HepG2 (cell line): ENCODE data around the gene ABCD2. TPM values are rescaled to one million over a fixed set of nuclear protein-coding genes. Genes with fewer than 3 reads are reported as not detected.

ENCODE experiments used
- ATAC-seq: fragments of 200-7000 bp; cut with Tn5 transposase; 3 replicates; pipeline ENCODE4 v1.9.1; 2020; ENCODE audit warnings: mild to moderate bottlenecking, moderate library complexity
- BruUV-seq: library from RNA; stranded (reverse); fragments of 400-500 nt; replicated peaks from 2 replicates; lab custom pipeline; 2021; lab: Mats Ljungman, UMichigan
- CTCF ChIA-PET: fragments of 300-600 bp; formaldehyde crosslinking; extraction: SDS; loops from one replicate; lab custom pipeline; 2021; ENCODE audit warnings: low total read pairs, inconsistent platforms, low intra/inter-chr PET ratio; lab: Yijun Ruan, JAX
- POLR2A ChIA-PET: fragments of 350-600 bp; sonication (Branson Sonifier 250); formaldehyde crosslinking; loops from one replicate; lab custom pipeline; 2020; ENCODE audit warnings: antibody characterized with exemption, inconsistent platforms; lab: Yijun Ruan, JAX
- DNase-seq: peaks from one replicate; pipeline ENCODE4 v3.0.0-alpha.2; 2015; ENCODE audit warnings: low spot score
- FAIRE-seq: peaks from 3 replicates; lab custom pipeline; 2011; peaks lifted over from hg19 to GRCh38; lab: Jason Lieb, UNC
- H2AFZ ChIP-seq: one replicate; pipeline ENCODE4 v1.6.1; 2011; ENCODE audit warnings: low read length, inconsistent platforms
- H3K27ac ChIP-seq: fragments of 300-600 bp; 3 replicates; pipeline ENCODE4 v1.8.0; 2011; ENCODE audit warnings: mixed run types, mild to moderate bottlenecking, mixed read lengths, low read length, inconsistent platforms; ENCODE audit not compliant: insufficient read depth; ENCODE audit errors: extremely low read length
- H3K27me3 ChIP-seq, 2 experiments: fragments of 200-600 bp in 1 of 2; 2 replicates in 1 of 2; 3 replicates in 1 of 2; pipeline versions ENCODE4 v1.6.0 to v1.8.0; 2011; ENCODE audit warnings: low read length in 2 of 2, mild to moderate bottlenecking in 2 of 2, moderate library complexity in 2 of 2, inconsistent platforms in 1 of 2; ENCODE audit not compliant: insufficient read depth in 2 of 2, control insufficient read depth in 1 of 2
- H3K36me3 ChIP-seq, 2 experiments: fragments of 200-600 bp in 1 of 2; replicated peaks in 1 of 2; 2 replicates in 1 of 2; 3 replicates in 1 of 2; pipeline versions ENCODE4 v1.5.1 to v1.8.0; 2011; ENCODE audit warnings: low read length in 2 of 2, inconsistent platforms in 1 of 2; ENCODE audit not compliant: insufficient read depth in 2 of 2, control insufficient read depth in 1 of 2
- H3K4me1 ChIP-seq: 2 replicates; pipeline ENCODE4 v1.5.1; 2012; ENCODE audit warnings: low read length, inconsistent platforms; ENCODE audit not compliant: insufficient read depth
- H3K4me2 ChIP-seq: 2 replicates; pipeline ENCODE4 v1.6.0; 2011; ENCODE audit warnings: low read depth, low read length, inconsistent platforms
- H3K4me3 ChIP-seq, 3 experiments: fragments of 200-600 bp in 1 of 3; sonication (generic), shearing (Covaris generic) in 1 of 3; replicated peaks in 1 of 3; 2 replicates each; pipeline ENCODE4 v1.5.1; 2011 to 2016; ENCODE audit warnings: low read length in 3 of 3, inconsistent platforms in 2 of 3, low read depth in 2 of 3, mild to moderate bottlenecking in 2 of 3, control low read depth in 1 of 3, mixed read lengths in 1 of 3; ENCODE audit not compliant: insufficient read depth in 1 of 3
- H3K79me2 ChIP-seq: one replicate; pipeline ENCODE4 v1.6.1; 2011; ENCODE audit warnings: low read length, inconsistent platforms; ENCODE audit not compliant: insufficient read depth
- H3K9ac ChIP-seq: 2 replicates; pipeline ENCODE4 v1.6.0; 2011; ENCODE audit warnings: mild to moderate bottlenecking, low read depth, low read length, inconsistent platforms; ENCODE audit not compliant: insufficient read depth
- H3K9me3 ChIP-seq: 2 replicates; pipeline ENCODE4 v1.5.1; 2012; ENCODE audit warnings: mild to moderate bottlenecking, low read length
- H4K20me1 ChIP-seq: 2 replicates; pipeline ENCODE4 v1.6.0; 2011; ENCODE audit warnings: inconsistent platforms, mild to moderate bottlenecking, low read length, moderate library complexity; ENCODE audit not compliant: insufficient read depth
- HMGXB3 ChIP-seq: sonication (generic); formaldehyde crosslinking; IDR thresholded peaks from 2 replicates; pipeline ENCODE4 v1.4.0; 2020; ENCODE audit warnings: missing genetic modification reagents, borderline replicate concordance
- JARID2 ChIP-seq: sonication (generic); formaldehyde crosslinking; IDR thresholded peaks from 2 replicates; pipeline ENCODE4 v1.8.1; 2023; ENCODE audit warnings: missing genetic modification reagents, inconsistent platforms; ENCODE audit not compliant: insufficient replicate concordance
- KDM5B ChIP-seq: sonication (generic); formaldehyde crosslinking; IDR thresholded peaks from 2 replicates; pipeline ENCODE4 v1.4.0; 2020; ENCODE audit warnings: missing genetic modification reagents, mild to moderate bottlenecking, borderline replicate concordance
- SALL1 ChIP-seq: sonication (generic); formaldehyde crosslinking; IDR thresholded peaks from 2 replicates; pipeline ENCODE4 v1.8.0; 2022; ENCODE audit warnings: mild to moderate bottlenecking, missing genetic modification reagents
- STAG1 ChIP-seq: sonication (generic); formaldehyde crosslinking; IDR thresholded peaks from 2 replicates; pipeline ENCODE4 v1.4.0; 2020; ENCODE audit warnings: missing genetic modification reagents
- ZC3H13 ChIP-seq: sonication (generic); formaldehyde crosslinking; IDR thresholded peaks from 2 replicates; pipeline ENCODE4 v1.8.1; 2023; ENCODE audit warnings: mild to moderate bottlenecking, missing genetic modification reagents, moderate library complexity
- ZNF891 ChIP-seq: sonication (generic); formaldehyde crosslinking; IDR thresholded peaks from 2 replicates; pipeline ENCODE4 v1.5.0; 2020; ENCODE audit warnings: mild to moderate bottlenecking, missing genetic modification reagents
- WGBS: methylation state at CpG from one replicate; pipeline ENCODE4 v1.1.6; 2017; ENCODE audit warnings: low lambda C conversion rate; 5-methylcytosine and 5-hydroxymethylcytosine counted together
- in situ Hi-C: cut with HindIII; loops from 2 replicates; pipeline ENCODE4 v1.10.0; 2017; ENCODE audit warnings: low pct_unique_long_range_greater_than_20kb; ENCODE audit not compliant: extremely low pct_ligation_motif_present
- intact Hi-C: fragments of 100-400 bp; cut with micrococcal nuclease; formaldehyde crosslinking; loops from one replicate; pipeline ENCODE4 v1.10.0; 2022; ENCODE audit not compliant: unreplicated experiment
- polyA plus RNA-seq, 8 experiments: library from polyadenylated mRNA; depleted of rRNA in 3 of 8; stranded (reverse) in 7 of 8; unstranded in 1 of 8; fragments of >200 nt; fragmentation: Illumina TruSeq in 4 of 8; extraction: Trizol in 4 of 8; gene quantifications; 2 replicates each; pipeline versions ENCODE4 v1.2.1 to v1.2.3, GENCODE V29; 2011 to 2016; ENCODE audit warnings: low read depth in 4 of 8, missing spikeins in 1 of 8, mixed read lengths in 1 of 8; ENCODE audit not compliant: insufficient read depth in 1 of 8
- total RNA-seq, 5 experiments: library from RNA; depleted of rRNA; stranded (reverse); fragments of >200 nt; fragmentation: Illumina TruSeq; extraction: Trizol; gene quantifications; 2 replicates each; pipeline ENCODE4 v1.2.3, GENCODE V29; 2016; ENCODE audit warnings: low read depth in 1 of 5
- TF ChIP-seq, protein P1 (sequence below): sonication (generic); formaldehyde crosslinking; IDR thresholded peaks from 2 replicates; pipeline ENCODE4 v1.5.0; 2020; ENCODE audit warnings: mild to moderate bottlenecking, missing genetic modification reagents, borderline replicate concordance
- TF ChIP-seq, protein P2 (sequence below): sonication (generic); formaldehyde crosslinking; IDR thresholded peaks from 2 replicates; pipeline ENCODE4 v1.4.0; 2020; ENCODE audit warnings: missing genetic modification reagents; ENCODE audit errors: not compliant biosample characterization

The ABCD2 gene
- total and polyA plus RNA-seq, 2 of the 13 experiments (the other 11 are each of a cell fraction or from before 2014, with no cell fraction given), result not detected

GRCh38 chr12:39574785-39575497 lies 44.7 kb downstream of the ABCD2 start:
- 13% methylated on average over 4 of the region's 4 CpGs for WGBS
- BruUV-seq, result no TSS peak
- Histone ChIP-seq H3K4me1 (no peaks in the 10 kb centered on the region), H3K27ac (no peak overlapping the region), H3K79me2 (no peaks in the 10 kb centered on the region), H3K27me3 (no peaks in the 10 kb centered on the region), H4K20me1 (no peaks in the 10 kb centered on the region), H3K4me2 (no peak overlapping the region), H2AFZ (no peak overlapping the region), H3K9me3 (no peaks in the 10 kb centered on the region), H3K36me3 (no peaks in the 10 kb centered on the region), H3K9ac (no peak overlapping the region), H3K4me3 (no peak overlapping the region)
- CTCF ChIA-PET, result no interaction called here
- in situ Hi-C loops, result loop anchor here (25.0 kb wide), 1 partner anchor 537 kb away; the partner anchor contains the start of gene SLC2A13
- FAIRE-seq, result no peak
- POLR2A ChIA-PET, result no interaction called here
- DNase-seq, result no peak
- ATAC-seq, result no peak
- intact Hi-C loops, result loop anchor here (1.0 kb wide), 1 partner anchor 30 kb away; no protein-coding TSS in a partner anchor
- TF ChIP-seq, protein P1, sequence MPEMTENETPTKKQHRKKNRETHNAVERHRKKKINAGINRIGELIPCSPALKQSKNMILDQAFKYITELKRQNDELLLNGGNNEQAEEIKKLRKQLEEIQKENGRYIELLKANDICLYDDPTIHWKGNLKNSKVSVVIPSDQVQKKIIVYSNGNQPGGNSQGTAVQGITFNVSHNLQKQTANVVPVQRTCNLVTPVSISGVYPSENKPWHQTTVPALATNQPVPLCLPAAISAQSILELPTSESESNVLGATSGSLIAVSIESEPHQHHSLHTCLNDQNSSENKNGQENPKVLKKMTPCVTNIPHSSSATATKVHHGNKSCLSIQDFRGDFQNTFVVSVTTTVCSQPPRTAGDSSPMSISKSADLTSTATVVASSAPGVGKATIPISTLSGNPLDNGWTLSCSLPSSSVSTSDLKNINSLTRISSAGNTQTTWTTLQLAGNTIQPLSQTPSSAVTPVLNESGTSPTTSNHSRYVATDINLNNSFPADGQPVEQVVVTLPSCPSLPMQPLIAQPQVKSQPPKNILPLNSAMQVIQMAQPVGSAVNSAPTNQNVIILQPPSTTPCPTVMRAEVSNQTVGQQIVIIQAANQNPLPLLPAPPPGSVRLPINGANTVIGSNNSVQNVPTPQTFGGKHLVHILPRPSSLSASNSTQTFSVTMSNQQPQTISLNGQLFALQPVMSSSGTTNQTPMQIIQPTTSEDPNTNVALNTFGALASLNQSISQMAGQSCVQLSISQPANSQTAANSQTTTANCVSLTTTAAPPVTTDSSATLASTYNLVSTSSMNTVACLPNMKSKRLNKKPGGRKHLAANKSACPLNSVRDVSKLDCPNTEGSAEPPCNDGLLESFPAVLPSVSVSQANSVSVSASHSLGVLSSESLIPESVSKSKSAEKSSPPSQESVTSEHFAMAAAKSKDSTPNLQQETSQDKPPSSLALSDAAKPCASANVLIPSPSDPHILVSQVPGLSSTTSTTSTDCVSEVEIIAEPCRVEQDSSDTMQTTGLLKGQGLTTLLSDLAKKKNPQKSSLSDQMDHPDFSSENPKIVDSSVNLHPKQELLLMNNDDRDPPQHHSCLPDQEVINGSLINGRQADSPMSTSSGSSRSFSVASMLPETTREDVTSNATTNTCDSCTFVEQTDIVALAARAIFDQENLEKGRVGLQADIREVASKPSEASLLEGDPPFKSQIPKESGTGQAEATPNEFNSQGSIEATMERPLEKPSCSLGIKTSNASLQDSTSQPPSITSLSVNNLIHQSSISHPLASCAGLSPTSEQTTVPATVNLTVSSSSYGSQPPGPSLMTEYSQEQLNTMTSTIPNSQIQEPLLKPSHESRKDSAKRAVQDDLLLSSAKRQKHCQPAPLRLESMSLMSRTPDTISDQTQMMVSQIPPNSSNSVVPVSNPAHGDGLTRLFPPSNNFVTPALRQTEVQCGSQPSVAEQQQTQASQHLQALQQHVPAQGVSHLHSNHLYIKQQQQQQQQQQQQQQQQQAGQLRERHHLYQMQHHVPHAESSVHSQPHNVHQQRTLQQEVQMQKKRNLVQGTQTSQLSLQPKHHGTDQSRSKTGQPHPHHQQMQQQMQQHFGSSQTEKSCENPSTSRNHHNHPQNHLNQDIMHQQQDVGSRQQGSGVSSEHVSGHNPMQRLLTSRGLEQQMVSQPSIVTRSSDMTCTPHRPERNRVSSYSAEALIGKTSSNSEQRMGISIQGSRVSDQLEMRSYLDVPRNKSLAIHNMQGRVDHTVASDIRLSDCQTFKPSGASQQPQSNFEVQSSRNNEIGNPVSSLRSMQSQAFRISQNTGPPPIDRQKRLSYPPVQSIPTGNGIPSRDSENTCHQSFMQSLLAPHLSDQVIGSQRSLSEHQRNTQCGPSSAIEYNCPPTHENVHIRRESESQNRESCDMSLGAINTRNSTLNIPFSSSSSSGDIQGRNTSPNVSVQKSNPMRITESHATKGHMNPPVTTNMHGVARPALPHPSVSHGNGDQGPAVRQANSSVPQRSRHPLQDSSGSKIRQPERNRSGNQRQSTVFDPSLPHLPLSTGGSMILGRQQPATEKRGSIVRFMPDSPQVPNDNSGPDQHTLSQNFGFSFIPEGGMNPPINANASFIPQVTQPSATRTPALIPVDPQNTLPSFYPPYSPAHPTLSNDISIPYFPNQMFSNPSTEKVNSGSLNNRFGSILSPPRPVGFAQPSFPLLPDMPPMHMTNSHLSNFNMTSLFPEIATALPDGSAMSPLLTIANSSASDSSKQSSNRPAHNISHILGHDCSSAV, result no peak
- TF ChIP-seq SALL1 (CRISPR knock-in tag), result no peak
- TF ChIP-seq KDM5B, result no peak
- no peak for TF ChIP-seq ZC3H13 (CRISPR knock-in tag)
- no peak for TF ChIP-seq STAG1 (CRISPR knock-in tag)
- no peak for TF ChIP-seq JARID2
- TF ChIP-seq, protein P2, sequence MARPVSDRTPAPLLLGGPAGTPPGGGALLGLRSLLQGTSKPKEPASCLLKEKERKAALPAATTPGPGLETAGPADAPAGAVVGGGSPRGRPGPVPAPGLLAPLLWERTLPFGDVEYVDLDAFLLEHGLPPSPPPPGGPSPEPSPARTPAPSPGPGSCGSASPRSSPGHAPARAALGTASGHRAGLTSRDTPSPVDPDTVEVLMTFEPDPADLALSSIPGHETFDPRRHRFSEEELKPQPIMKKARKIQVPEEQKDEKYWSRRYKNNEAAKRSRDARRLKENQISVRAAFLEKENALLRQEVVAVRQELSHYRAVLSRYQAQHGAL (CRISPR knock-in tag), result no peak
- TF ChIP-seq ZNF891 (CRISPR knock-in tag), result no peak
- TF ChIP-seq HMGXB3 (CRISPR knock-in tag), result no peak
